K562 (cell line): ENCODE measurements around the gene SCN8A. TPM values are rescaled to one million over a fixed set of nuclear protein-coding genes. Genes with fewer than 3 reads are reported as not detected.

ENCODE experiments used
- ASH1L ChIP-seq: fragments of 450-650 bp; IDR thresholded peaks from 2 replicates; pipeline ENCODE4 v1.6.1; 2018; ENCODE audit warnings: borderline replicate concordance, mild to moderate bottlenecking, low read depth; ENCODE audit not compliant: partially characterized antibody
- BCOR ChIP-seq: fragments of 450-650 bp; IDR thresholded peaks from 2 replicates; pipeline ENCODE4 v1.6.1; 2016
- CBX3 ChIP-seq, 2 experiments: IDR thresholded peaks; 1 replicate in 1 of 2; 2 replicates in 1 of 2; pipeline ENCODE4 v1.6.1; 2012; ENCODE audit warnings: inconsistent platforms in 2 of 2, low read length in 2 of 2, borderline replicate concordance in 1 of 2, control low read depth in 1 of 2
- EHMT2 ChIP-seq: fragments of 450-650 bp; IDR thresholded peaks from 2 replicates; pipeline ENCODE4 v1.6.1; 2018; ENCODE audit warnings: antibody characterized with exemption
- ELF2 ChIP-seq: fragments of 250-450 bp; sonication (Bioruptor Pico); IDR thresholded peaks from 2 replicates; pipeline ENCODE4 v1.5.0; 2021; ENCODE audit warnings: mild to moderate bottlenecking
- EZH2 ChIP-seq: IDR thresholded peaks from 2 replicates; pipeline ENCODE4 v1.6.1; 2012; ENCODE audit warnings: low read depth, mild to moderate bottlenecking, inconsistent platforms, low read length, borderline replicate concordance
- HLTF ChIP-seq: fragments of 450-650 bp; IDR thresholded peaks from 2 replicates; pipeline ENCODE4 v1.6.1; 2016
- MCM2 ChIP-seq: fragments of 450-650 bp; IDR thresholded peaks from 2 replicates; pipeline ENCODE4 v1.6.1; 2017; ENCODE audit warnings: low read depth, mild to moderate bottlenecking
- NRF1 ChIP-seq, 2 experiments: fragments of 450-650 bp; IDR thresholded peaks in 1 of 2; conservative IDR thresholded peaks in 1 of 2; 2 replicates each; pipeline ENCODE4 v1.6.1; 2014; ENCODE audit warnings: mild to moderate bottlenecking in 2 of 2
- POLR2G ChIP-seq: fragments of 200-400 bp; formaldehyde crosslinking; IDR thresholded peaks from 2 replicates; pipeline ENCODE4 v1.6.1; 2017; ENCODE audit warnings: low read depth, mild to moderate bottlenecking, antibody characterized with exemption, low read length, moderate library complexity
- RAD21 ChIP-seq, 2 experiments: fragments of 250-450 bp in 1 of 2; fragments of 450-650 bp in 1 of 2; sonication (Bioruptor Pico) in 1 of 2; formaldehyde crosslinking in 1 of 2; IDR thresholded peaks in 1 of 2; conservative IDR thresholded peaks in 1 of 2; 2 replicates each; pipeline versions ENCODE4 v1.4.0 to v1.8.0; 2020 to 2022; ENCODE audit warnings: mild to moderate bottlenecking in 2 of 2, moderate library complexity in 1 of 2
- RBBP5 ChIP-seq: fragments of 200-600 bp; sonication (generic); IDR thresholded peaks from 2 replicates; pipeline ENCODE4 v1.6.1; 2012; ENCODE audit warnings: borderline replicate concordance, mild to moderate bottlenecking, low read length, control low read depth, inconsistent platforms; ENCODE audit not compliant: insufficient read depth, poor library complexity, severe bottlenecking
- RBM34 ChIP-seq: fragments of 200-400 bp; formaldehyde crosslinking; IDR thresholded peaks from 2 replicates; pipeline ENCODE4 v1.6.1; 2018; ENCODE audit warnings: low read length, borderline replicate concordance; ENCODE audit not compliant: insufficient read depth
- SAFB ChIP-seq: fragments of 200-400 bp; formaldehyde crosslinking; IDR thresholded peaks from 2 replicates; pipeline ENCODE4 v1.6.1; 2017; ENCODE audit warnings: low read depth, low read length, borderline replicate concordance
- SMAD4 ChIP-seq: fragments of 250-450 bp; sonication (Bioruptor Pico); conservative IDR thresholded peaks from 2 replicates; pipeline ENCODE4 v1.8.0; 2021; ENCODE audit warnings: inconsistent platforms, mild to moderate bottlenecking, moderate library complexity
- TAF7 ChIP-seq: fragments of 450-650 bp; IDR thresholded peaks from 2 replicates; pipeline ENCODE4 v1.6.1; 2016; ENCODE audit warnings: missing genetic modification characterization, missing compliant biosample characterization
- TGIF2 ChIP-seq: sonication (generic); formaldehyde crosslinking; IDR thresholded peaks from 2 replicates; pipeline ENCODE4 v1.8.1; 2022; ENCODE audit warnings: mild to moderate bottlenecking, missing genetic modification reagents, moderate library complexity
- ZBTB12 ChIP-seq: fragments of 250-450 bp; sonication (Bioruptor Pico); IDR thresholded peaks from 2 replicates; pipeline ENCODE4 v1.4.0; 2020
- ZNF140 ChIP-seq: fragments of 250-450 bp; sonication (Bioruptor Pico); IDR thresholded peaks from 2 replicates; pipeline ENCODE4 v1.8.0; 2021; ENCODE audit warnings: moderate library complexity, mild to moderate bottlenecking, inconsistent platforms
- ZNF699 ChIP-seq: fragments of 250-450 bp; sonication (Bioruptor Pico); IDR thresholded peaks from 2 replicates; pipeline ENCODE4 v1.8.0; 2021; ENCODE audit warnings: mild to moderate bottlenecking, moderate library complexity; ENCODE audit not compliant: insufficient replicate concordance
- ZNF79 ChIP-seq: fragments of 250-450 bp; sonication (Bioruptor Pico); IDR thresholded peaks from 2 replicates; pipeline ENCODE4 v1.4.0; 2020; ENCODE audit warnings: low read depth, mild to moderate bottlenecking, moderate library complexity
- polyA plus RNA-seq, 8 experiments: library from polyadenylated mRNA; depleted of rRNA in 4 of 8; stranded (reverse) in 5 of 8; unstranded in 3 of 8; fragments of >200 nt; fragmentation: Nextera tagmentation in 2 of 8; fragmentation: Illumina TruSeq in 1 of 8; extraction: Ambion mirVana in 2 of 8; extraction: Trizol in 1 of 8; gene quantifications; 2 replicates each; pipeline versions ENCODE4 v1.2.1 to v1.2.3, GENCODE V29; 2011 to 2014; ENCODE audit warnings: inconsistent platforms in 1 of 8, missing spikeins in 1 of 8
- total RNA-seq, 7 experiments: library from RNA; depleted of rRNA in 6 of 7; stranded (reverse); fragments of >200 nt in 6 of 7; fragmentation: Illumina TruSeq in 2 of 7; extraction: Trizol in 2 of 7; gene quantifications; 2 replicates each; pipeline versions ENCODE4 v1.2.1 to v1.2.3, GENCODE V29; 2011 to 2021; ENCODE audit warnings: low replicate concordance in 1 of 7
- TF ChIP-seq, protein P1 (sequence below): fragments of 250-450 bp; sonication (Bioruptor Pico); IDR thresholded peaks from 2 replicates; pipeline ENCODE4 v1.5.0; 2020; ENCODE audit warnings: mild to moderate bottlenecking, borderline replicate concordance
- TF ChIP-seq, protein P2 (sequence below): fragments of 150-350 bp; conservative IDR thresholded peaks from 2 replicates; pipeline ENCODE4 v1.6.1; 2014; ENCODE audit warnings: low read length

The SCN8A gene
- total and polyA plus RNA-seq, 9 of the 15 experiments (the other 6 are each of a cell fraction or from before 2014, with no cell fraction given): 0.03 to 0.29 (median 0.15) TPM; not detected in 1

DNA sequence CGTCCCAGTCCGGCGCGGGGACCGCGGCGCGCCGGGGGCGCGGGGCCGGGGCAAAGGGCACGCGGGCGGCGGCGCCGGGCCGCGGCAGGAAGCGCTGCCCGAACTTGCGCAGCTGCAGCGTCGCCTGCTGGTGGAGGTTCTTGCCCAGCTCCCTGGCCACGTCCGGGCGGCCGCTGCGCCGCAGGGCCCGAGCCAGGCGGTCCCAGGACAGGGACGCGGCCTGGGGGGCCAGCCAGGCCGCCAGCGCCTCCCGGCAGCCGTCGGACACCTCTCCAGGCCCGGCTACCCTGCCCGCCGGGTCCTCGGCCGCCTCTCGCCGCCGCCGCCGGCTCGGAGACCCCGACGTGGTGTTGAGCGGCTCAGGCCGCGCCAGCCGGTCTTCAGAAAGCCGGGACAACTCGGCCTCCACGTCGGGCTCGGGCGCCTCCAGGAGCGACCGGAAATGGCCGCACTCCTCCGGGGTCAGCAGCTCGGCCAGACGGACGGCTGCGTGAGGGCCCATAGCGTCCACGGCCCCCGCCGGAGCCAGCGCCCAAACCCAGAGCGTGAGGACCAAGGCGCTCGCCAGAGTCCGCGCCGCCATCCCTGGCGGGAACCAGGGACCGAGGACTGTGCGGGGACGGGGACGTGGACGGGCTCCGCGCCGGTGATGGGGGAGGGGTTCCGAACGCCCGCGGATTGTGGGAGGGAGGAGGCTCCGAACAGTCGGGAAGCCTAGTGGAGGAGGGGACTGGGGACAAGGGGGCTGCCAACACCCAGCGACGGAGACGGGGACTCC lies 223.5 kb downstream of the SCN8A start (continued):
- TF ChIP-seq ASH1L: no peak
- TF ChIP-seq MCM2: no peak
- TF ChIP-seq ZBTB12 (CRISPR knock-in tag): no peak
- TF ChIP-seq RAD21 (CRISPR knock-in tag; conservative IDR thresholded peaks at IDR 0.05 in 1 of 2, IDR thresholded peaks at IDR 0.05 in 1 of 2): peak in 1 of 2 experiments; percentile 57; a peak in 2 of 4 replicates
- TF ChIP-seq ZNF79 (CRISPR knock-in tag): no peak
- no peak for TF ChIP-seq BCOR
- TF ChIP-seq EZH2: no peak
- TF ChIP-seq, protein P1, sequence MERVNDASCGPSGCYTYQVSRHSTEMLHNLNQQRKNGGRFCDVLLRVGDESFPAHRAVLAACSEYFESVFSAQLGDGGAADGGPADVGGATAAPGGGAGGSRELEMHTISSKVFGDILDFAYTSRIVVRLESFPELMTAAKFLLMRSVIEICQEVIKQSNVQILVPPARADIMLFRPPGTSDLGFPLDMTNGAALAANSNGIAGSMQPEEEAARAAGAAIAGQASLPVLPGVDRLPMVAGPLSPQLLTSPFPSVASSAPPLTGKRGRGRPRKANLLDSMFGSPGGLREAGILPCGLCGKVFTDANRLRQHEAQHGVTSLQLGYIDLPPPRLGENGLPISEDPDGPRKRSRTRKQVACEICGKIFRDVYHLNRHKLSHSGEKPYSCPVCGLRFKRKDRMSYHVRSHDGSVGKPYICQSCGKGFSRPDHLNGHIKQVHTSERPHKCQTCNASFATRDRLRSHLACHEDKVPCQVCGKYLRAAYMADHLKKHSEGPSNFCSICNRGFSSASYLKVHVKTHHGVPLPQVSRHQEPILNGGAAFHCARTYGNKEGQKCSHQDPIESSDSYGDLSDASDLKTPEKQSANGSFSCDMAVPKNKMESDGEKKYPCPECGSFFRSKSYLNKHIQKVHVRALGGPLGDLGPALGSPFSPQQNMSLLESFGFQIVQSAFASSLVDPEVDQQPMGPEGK (CRISPR knock-in tag): no peak
- TF ChIP-seq TAF7 (tag): no peak
- TF ChIP-seq, protein P2, sequence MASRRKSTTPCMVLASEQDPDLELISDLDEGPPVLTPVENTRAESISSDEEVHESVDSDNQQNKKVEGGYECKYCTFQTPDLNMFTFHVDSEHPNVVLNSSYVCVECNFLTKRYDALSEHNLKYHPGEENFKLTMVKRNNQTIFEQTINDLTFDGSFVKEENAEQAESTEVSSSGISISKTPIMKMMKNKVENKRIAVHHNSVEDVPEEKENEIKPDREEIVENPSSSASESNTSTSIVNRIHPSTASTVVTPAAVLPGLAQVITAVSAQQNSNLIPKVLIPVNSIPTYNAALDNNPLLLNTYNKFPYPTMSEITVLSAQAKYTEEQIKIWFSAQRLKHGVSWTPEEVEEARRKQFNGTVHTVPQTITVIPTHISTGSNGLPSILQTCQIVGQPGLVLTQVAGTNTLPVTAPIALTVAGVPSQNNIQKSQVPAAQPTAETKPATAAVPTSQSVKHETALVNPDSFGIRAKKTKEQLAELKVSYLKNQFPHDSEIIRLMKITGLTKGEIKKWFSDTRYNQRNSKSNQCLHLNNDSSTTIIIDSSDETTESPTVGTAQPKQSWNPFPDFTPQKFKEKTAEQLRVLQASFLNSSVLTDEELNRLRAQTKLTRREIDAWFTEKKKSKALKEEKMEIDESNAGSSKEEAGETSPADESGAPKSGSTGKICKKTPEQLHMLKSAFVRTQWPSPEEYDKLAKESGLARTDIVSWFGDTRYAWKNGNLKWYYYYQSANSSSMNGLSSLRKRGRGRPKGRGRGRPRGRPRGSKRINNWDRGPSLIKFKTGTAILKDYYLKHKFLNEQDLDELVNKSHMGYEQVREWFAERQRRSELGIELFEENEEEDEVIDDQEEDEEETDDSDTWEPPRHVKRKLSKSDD: no peak
- no peak for TF ChIP-seq HLTF
- TF ChIP-seq ZNF699 (CRISPR knock-in tag): no peak
- no peak; a peak in 1 of 4 replicates for TF ChIP-seq NRF1 (conservative IDR thresholded peaks at IDR 0.05 in 1 of 2, IDR thresholded peaks at IDR 0.05 in 1 of 2)
- no peak for TF ChIP-seq RBBP5
- TF ChIP-seq SAFB: no peak
- TF ChIP-seq TGIF2 (CRISPR knock-in tag): no peak
- no peak for TF ChIP-seq POLR2G
- TF ChIP-seq ELF2 (CRISPR knock-in tag): no peak
- 0 out of 2 replicates have a peak, but pooled peaks have one; percentile 16 for TF ChIP-seq SMAD4 (CRISPR knock-in tag)
- TF ChIP-seq RBM34: no peak
- no peak for TF ChIP-seq ZNF140 (CRISPR knock-in tag)
- TF ChIP-seq EHMT2: no peak
- no peak for TF ChIP-seq CBX3 (IDR thresholded peaks at IDR 0.05; ENCODE audit: borderline replicate concordance in 1 of 2, low read length in 2 of 2)
